ENCODE data around the gene PPFIA4. TPM values are rescaled to one million over a fixed set of nuclear protein-coding genes. Genes with fewer than 3 reads are reported as not detected.

Gene PPFIA4
- total and polyA plus RNA-seq, 8 donors = 0.09 to 0.82 (median 0.36) TPM

DNA sequence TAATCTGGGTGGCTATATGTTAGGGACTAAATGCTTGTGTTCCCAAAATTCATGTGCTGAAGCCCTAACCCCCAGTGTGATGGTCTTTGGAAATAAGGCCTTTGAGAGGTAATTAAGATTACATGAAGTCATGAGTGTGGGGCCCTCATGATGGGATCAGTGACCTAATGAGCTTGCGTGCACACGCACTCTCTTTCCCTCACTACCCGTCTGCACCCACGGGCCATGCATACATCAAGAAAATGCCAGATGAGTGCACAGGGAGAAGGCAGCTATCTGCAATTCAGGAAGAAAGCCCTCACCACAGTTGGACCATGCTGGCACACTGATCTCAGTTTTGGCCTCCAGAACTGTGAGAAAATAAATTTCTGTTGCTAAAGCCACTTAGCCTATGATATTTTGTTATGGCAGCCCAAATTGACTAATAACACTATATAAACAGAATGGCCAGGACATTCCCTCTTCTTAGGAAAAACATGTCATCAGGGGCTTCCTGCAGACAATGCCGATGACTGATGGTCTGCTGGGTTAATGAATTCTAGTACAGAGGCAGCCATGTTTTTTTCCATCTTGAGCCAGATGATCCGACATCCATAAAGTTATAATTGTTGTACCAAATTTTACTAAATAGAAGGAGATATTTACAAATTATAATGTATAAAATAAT is 77.7 kb downstream of the PPFIA4 start:
- DNase-seq = no peak
- H3K9me3 ChIP-seq = no peaks in the 10 kb centered on the region
- H3K27me3 ChIP-seq = peaks cover 0 to 14% (median 0%) of the 10 kb centered on the region in 4 donors
- no peak for FAIRE-seq
- H3K4me1 ChIP-seq = no peaks in the 10 kb centered on the region
- H3K27ac ChIP-seq = no peak overlapping the region
- intact Hi-C loops (cut with DNase I) = no loop called here
- H3K36me3 ChIP-seq = no peaks in the 10 kb centered on the region
- TF ChIP-seq, protein P1, sequence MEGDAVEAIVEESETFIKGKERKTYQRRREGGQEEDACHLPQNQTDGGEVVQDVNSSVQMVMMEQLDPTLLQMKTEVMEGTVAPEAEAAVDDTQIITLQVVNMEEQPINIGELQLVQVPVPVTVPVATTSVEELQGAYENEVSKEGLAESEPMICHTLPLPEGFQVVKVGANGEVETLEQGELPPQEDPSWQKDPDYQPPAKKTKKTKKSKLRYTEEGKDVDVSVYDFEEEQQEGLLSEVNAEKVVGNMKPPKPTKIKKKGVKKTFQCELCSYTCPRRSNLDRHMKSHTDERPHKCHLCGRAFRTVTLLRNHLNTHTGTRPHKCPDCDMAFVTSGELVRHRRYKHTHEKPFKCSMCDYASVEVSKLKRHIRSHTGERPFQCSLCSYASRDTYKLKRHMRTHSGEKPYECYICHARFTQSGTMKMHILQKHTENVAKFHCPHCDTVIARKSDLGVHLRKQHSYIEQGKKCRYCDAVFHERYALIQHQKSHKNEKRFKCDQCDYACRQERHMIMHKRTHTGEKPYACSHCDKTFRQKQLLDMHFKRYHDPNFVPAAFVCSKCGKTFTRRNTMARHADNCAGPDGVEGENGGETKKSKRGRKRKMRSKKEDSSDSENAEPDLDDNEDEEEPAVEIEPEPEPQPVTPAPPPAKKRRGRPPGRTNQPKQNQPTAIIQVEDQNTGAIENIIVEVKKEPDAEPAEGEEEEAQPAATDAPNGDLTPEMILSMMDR (IDR thresholded peaks at IDR 0.05) = no peak
- no peak for ATAC-seq
- H3K4me3 ChIP-seq = no peak overlapping the region
- 78 to 93% methylated on average over 6 of the region's 6 CpGs for WGBS, 2 donors

DNA sequence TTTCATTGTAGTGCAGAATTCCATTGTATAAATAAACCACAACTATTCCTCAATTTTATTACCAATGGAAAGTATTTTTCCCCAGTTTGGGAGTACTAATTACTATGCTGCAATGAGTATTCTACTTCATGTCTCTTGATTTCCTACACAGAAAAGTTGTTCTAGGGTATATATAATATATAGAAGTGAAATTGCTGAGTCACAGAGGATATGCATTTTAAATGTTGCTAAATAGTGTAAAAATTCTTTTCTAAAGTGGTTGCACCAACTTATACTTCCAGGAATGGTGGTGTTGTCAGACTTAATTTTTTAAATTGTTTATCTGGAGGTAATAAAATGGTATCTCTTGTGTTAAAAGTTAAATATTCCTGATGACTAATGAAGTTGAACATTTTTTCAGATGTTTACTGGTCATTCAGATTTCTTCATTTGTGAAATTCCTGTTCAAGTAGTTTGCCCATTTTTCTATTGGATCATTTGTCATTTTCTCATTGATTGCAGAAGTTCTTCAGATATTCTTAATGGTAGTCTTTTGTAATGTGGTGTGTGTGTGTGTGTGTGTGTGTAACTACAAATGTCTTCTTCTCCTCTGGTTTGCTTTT is 78.6 kb downstream of the PPFIA4 start:
- H3K27me3 ChIP-seq = peaks cover 0 to 14% (median 0%) of the 10 kb centered on the region in 4 donors
- no peaks in the 10 kb centered on the region for H3K9me3 ChIP-seq
- no peak for DNase-seq
- H3K4me1 ChIP-seq = no peaks in the 10 kb centered on the region
- no peak for FAIRE-seq
- H3K27ac ChIP-seq = no peak overlapping the region
- no peaks in the 10 kb centered on the region for H3K36me3 ChIP-seq
- TF ChIP-seq, protein P1 (IDR thresholded peaks at IDR 0.05) = no peak
- intact Hi-C loops (cut with DNase I) = no loop called here
- no peak for ATAC-seq
- H3K4me3 ChIP-seq = no peak overlapping the region

DNA sequence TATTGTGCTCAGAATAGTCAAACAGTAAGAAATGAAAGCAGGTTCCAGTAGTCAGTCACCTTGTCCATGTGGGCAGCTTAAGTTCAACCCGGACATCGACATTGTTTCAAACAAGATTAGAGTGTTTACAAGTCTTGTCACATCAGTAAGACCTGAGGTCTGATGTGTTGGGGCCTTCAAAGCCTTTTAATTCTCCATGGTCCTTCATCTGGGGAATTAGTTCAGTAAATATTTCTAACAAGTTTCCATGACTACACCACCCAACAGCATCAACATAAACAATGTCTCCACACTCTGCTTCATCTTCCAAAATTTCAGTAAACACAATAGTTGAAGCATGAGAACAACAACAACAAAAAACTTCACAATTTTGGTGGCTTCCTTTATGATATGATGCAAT is 86.2 kb downstream of the PPFIA4 start:
- Histone ChIP-seq H3K4me3 (no peak overlapping the region), H3K27me3 (peaks cover 0 to 4% (median 0%) of the 10 kb centered on the region in 4 donors), H3K27ac (no peak overlapping the region), H3K9me3 (no peaks in the 10 kb centered on the region), H3K4me1 (no peaks in the 10 kb centered on the region), H3K36me3 (no peaks in the 10 kb centered on the region)
- intact Hi-C loops (cut with DNase I) = no loop called here
- FAIRE-seq (no peak), DNase-seq (no peak), ATAC-seq (no peak)
- WGBS, 2 donors = 8 to 18% methylated on average over 2 of the region's 2 CpGs
- TF ChIP-seq, protein P1 (IDR thresholded peaks at IDR 0.05) = no peak

DNA sequence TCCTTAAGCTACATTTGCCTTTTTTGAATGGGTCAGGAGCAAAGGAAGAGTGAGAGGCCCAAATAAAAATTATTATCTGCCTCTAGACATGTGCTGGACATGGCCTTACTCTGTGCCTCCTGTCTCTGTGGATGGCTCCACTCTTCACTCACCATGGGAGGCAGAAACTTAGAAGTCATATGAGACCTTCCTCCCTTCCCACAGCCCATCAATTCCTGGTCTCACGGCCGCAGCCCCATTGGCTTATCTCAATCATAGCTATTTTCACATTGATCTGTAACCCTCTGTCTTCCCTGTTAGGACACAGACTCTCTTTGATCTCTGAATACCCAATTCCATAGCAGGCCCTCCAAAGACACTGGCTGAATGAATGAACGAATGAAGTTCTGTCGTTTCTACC is 87.0 kb downstream of the PPFIA4 start:
- no peak for FAIRE-seq
- Histone ChIP-seq H3K27ac (no peak overlapping the region), H3K4me1 (no peaks in the 10 kb centered on the region), H3K4me3 (no peak overlapping the region), H3K27me3 (no peaks in the 10 kb centered on the region), H3K36me3 (no peaks in the 10 kb centered on the region), H3K9me3 (no peaks in the 10 kb centered on the region)
- intact Hi-C loops (cut with DNase I) = no loop called here
- TF ChIP-seq, protein P1 (IDR thresholded peaks at IDR 0.05) = no peak
- WGBS, 2 donors = 39 to 57% methylated on average over 4 of the region's 4 CpGs
- no peak for ATAC-seq
- no peak for DNase-seq

DNA sequence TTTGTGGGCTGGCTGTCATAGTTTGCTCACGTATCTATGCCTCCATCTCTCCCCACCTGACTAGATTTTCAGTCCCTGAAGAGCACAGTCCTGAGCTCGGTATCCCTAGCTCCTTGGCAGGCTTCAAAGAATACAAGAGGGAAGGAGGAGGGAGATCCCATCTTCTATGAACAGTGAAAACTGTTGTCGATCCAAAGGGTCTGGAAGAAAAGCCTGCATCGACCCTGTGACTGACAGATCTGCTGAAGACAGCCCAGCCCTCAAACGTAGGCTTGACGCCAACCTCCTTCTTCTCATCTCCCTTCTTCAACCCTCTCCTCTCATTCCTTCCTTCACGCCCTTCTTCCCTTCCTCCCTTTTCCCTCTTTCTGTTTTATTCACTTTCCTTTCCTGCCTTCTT is 87.9 kb downstream of the PPFIA4 start:
- DNase-seq (no peak), FAIRE-seq (no peak), ATAC-seq (no peak)
- intact Hi-C loops (cut with DNase I) = no loop called here
- Histone ChIP-seq H3K4me3 (no peak overlapping the region), H3K9me3 (no peaks in the 10 kb centered on the region), H3K27ac (no peak overlapping the region), H3K36me3 (no peaks in the 10 kb centered on the region), H3K27me3 (no peaks in the 10 kb centered on the region), H3K4me1 (no peaks in the 10 kb centered on the region)
- 52 to 64% methylated on average over 7 of the region's 7 CpGs for WGBS, 2 donors
- TF ChIP-seq, protein P1 (IDR thresholded peaks at IDR 0.05) = no peak
